Peyer's patch (tissue), 4 donors: Measurements from ENCODE around the gene SLBP. TPM values are rescaled to one million over a fixed set of nuclear protein-coding genes. Genes with fewer than 3 reads are reported as not detected.

ENCODE experiments used
- DNase-seq, 3 donors: peaks; one replicate each; pipeline ENCODE4 v3.0.0-alpha.2; 2017 to 2019
- H3K27ac ChIP-seq, 4 donors: fragments of 200-600 bp; sonication (generic); one replicate each; pipeline ENCODE4 v1.5.1; 2016 to 2019
- H3K27me3 ChIP-seq, 2 donors: fragments of 200-600 bp; sonication (generic); one replicate each; pipeline ENCODE4 v1.5.1; 2019
- H3K36me3 ChIP-seq, 3 donors: fragments of 200-600 bp; sonication (generic); one replicate each; pipeline ENCODE4 v1.5.1; 2016 to 2019
- H3K4me1 ChIP-seq, 4 donors: fragments of 200-600 bp; sonication (generic); one replicate each; pipeline ENCODE4 v1.5.1; 2016 to 2019
- H3K4me3 ChIP-seq, 4 donors: fragments of 200-600 bp; sonication (generic); 1 replicate in 3 of 4; 2 replicates in 1 of 4; pipeline ENCODE4 v1.5.1; 2016 to 2019; ENCODE audit warnings: mild to moderate bottlenecking in 1 of 4
- H3K9me3 ChIP-seq, 4 donors: fragments of 200-600 bp; sonication (generic); one replicate each; pipeline ENCODE4 v1.5.1; 2016 to 2019; ENCODE audit warnings: mild to moderate bottlenecking in 1 of 4
- CTCF ChIP-seq, 6 experiments: fragments of 450-650 bp in 4 of 6; fragments of 200-600 bp in 2 of 6; sonication (generic) in 1 of 6; IDR thresholded peaks; one replicate each; pipeline ENCODE4 v1.5.1; 2017 to 2019; ENCODE audit warnings: antibody characterized with exemption in 6 of 6, mild to moderate bottlenecking in 3 of 6, moderate library complexity in 1 of 6
- POLR2A ChIP-seq, 2 donors: fragments of 450-650 bp; IDR thresholded peaks; one replicate each; pipeline ENCODE4 v1.5.1; 2017; ENCODE audit warnings: antibody characterized with exemption in 2 of 2, mild to moderate bottlenecking in 2 of 2, moderate library complexity in 2 of 2
- total RNA-seq, 4 donors: library from RNA; depleted of rRNA; stranded (reverse); fragments of >200 nt; gene quantifications; one replicate each; pipeline ENCODE4 v1.1.0, GENCODE V29; 2016

Gene SLBP
- 10 to 100 TPM; 18.4 to 86.6 (median 26.2) TPM for total RNA-seq

DNA sequence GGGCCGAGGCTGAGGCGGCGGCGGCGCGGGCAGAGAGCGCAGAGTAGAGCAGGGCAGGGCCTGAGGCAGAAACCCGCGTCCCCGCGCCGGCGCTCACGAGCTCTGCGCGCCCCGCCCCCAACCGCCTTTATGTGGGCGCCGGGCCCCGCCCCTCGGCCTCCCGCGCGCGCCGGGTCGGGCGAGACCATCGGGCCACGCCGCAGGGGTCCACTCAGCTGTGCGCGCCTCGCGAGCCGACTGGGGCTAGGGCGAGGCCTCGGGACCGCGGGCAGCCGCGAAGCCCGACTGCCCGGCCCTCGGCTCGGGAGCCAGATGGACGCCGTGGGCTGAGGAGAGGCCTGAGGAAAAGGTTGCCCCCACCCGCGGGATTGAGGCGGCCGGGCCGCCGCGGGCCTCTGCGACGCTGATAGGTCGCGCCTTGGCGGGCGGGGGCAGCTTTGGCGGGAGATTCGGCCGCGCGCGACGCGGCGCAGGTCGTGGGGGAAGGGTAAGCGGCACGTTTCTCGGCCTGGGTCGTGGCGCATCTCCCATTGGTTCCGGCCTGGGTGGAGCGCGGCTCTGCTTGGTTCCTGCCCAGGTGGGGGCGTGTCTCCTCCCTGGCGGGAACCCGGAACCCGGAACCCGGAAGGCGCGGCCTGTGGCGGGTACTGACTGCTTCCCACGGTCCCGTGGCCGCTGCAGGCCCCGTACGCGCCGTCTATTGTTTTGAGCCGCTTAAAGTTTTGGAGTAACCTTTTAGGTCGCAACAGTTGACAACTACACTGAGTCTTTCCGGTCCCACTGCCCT is at the start of gene SLBP:
TSS of gene SLBP (minus strand) at position 104 of the 787 bp plus-strand sequence. CDS start 131 bp downstream, outside the sequence.
- H3K27me3 ChIP-seq, result no peaks in the 10 kb centered on the region
- peaks cover 0 to 31% (median 25%) of the 10 kb centered on the region in 4 donors for H3K4me1 ChIP-seq
- peak in 1 of 6 experiments; percentile 12 for TF ChIP-seq CTCF (IDR thresholded peaks at IDR 0.05)
- TF ChIP-seq POLR2A (IDR thresholded peaks at IDR 0.05), result peak; percentile 81 to 83
- peak within 1 kb of the TSS; percentile 78 to 96 (median 86) for H3K4me3 ChIP-seq
- no peaks in the 10 kb centered on the region for H3K9me3 ChIP-seq
- peak within 1 kb of the TSS; percentile 98 to 100 (median 100) for H3K27ac ChIP-seq
- peaks cover 0 to 9% (median 0%) of the 10 kb centered on the region in 3 donors for H3K36me3 ChIP-seq
- DNase-seq, result peak; percentile 97 to 99 (median 99)

DNA sequence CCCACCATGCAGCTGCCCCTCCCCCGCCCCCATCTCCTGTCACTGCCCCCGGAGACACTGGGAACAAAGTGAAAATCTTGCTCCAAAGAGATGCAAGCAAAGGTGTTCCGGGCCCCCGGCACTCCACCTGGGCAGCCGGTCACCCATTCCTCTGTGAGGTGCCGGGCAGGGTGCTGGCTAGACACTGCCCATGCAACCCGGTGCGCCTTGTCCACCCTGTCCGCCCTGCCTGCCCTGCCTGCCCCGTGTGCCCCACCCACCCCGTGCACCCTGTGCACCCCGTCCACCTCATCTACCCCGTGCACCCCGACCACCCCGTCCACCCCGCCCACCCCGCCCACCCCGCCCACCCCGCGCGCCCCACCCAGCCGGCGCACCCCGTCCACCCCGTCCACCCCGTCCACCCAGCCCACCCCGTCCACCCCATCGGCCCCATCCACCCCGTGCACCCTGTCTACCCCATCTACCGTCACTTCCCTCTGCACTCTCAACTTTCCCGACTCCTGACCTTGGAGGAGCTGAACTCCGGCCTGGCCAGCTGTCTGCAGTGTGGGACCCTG is 49.1 kb upstream of the SLBP start:
- Histone ChIP-seq H3K36me3 (no peaks in the 10 kb centered on the region), H3K27ac (no peak overlapping the region), H3K4me1 (peaks cover 0 to 14% (median 4%) of the 10 kb centered on the region in 4 donors), H3K27me3 (no peaks in the 10 kb centered on the region), H3K4me3 (no peak overlapping the region), H3K9me3 (no peaks in the 10 kb centered on the region)
- no peak for DNase-seq
- TF ChIP-seq POLR2A (IDR thresholded peaks at IDR 0.05) (no peak), CTCF (IDR thresholded peaks at IDR 0.05) (no peak)

DNA sequence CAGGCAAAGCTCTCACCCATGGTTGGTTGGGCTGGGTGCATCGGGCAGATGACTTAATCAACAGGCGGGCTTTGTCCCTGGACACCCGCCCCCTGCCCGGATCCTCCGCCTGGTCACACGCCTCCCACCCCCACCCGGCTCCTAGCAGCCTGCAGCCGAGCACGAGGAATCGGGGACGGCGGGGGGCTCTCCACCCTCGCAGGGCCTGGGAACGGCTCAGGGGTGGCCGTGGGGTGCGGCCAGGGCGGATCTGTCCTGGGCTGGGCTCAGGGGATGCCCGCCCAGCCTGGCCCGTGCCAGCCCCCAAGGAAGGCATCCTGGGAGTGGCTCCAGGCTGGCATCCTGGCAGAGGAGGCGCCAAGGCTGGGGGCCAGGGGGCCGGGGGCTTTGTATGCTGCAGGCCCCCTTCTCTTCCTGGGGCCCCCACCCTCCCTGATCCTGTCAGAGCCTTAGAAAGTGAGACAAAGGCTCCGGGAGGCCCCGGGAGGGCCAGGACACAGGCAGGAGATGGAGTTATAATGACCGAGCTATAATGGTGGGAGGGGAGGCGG is 48.5 kb upstream of the SLBP start:
- TF ChIP-seq CTCF (IDR thresholded peaks at IDR 0.05) (no peak), POLR2A (IDR thresholded peaks at IDR 0.05) (no peak)
- H3K27ac ChIP-seq, result no peak overlapping the region
- H3K4me3 ChIP-seq, result no peak overlapping the region
- H3K27me3 ChIP-seq, result no peaks in the 10 kb centered on the region
- H3K9me3 ChIP-seq, result no peaks in the 10 kb centered on the region
- no peak for DNase-seq
- peaks cover 0 to 14% (median 4%) of the 10 kb centered on the region in 4 donors for H3K4me1 ChIP-seq
- no peaks in the 10 kb centered on the region for H3K36me3 ChIP-seq

GRCh38 chr4:1759818-1760223 is 47.7 kb upstream of the SLBP start:
- no peak for DNase-seq
- TF ChIP-seq CTCF (IDR thresholded peaks at IDR 0.05), result peak in 1 of 6 experiments; percentile 8
- TF ChIP-seq POLR2A (IDR thresholded peaks at IDR 0.05), result no peak
- no peak overlapping the region for H3K27ac ChIP-seq
- no peaks in the 10 kb centered on the region for H3K36me3 ChIP-seq
- no peak overlapping the region for H3K4me3 ChIP-seq
- no peaks in the 10 kb centered on the region for H3K27me3 ChIP-seq
- H3K4me1 ChIP-seq, result peaks cover 0 to 14% (median 4%) of the 10 kb centered on the region in 4 donors
- no peaks in the 10 kb centered on the region for H3K9me3 ChIP-seq

GRCh38 chr4:1759170-1759817 is 47.2 kb upstream of the SLBP start:
- Histone ChIP-seq H3K9me3 (no peaks in the 10 kb centered on the region), H3K4me1 (peaks cover 0 to 14% (median 4%) of the 10 kb centered on the region in 4 donors), H3K4me3 (no peak overlapping the region), H3K27ac (no peak overlapping the region), H3K36me3 (no peaks in the 10 kb centered on the region), H3K27me3 (no peaks in the 10 kb centered on the region)
- no peak for DNase-seq
- TF ChIP-seq CTCF (IDR thresholded peaks at IDR 0.05), result no peak
- no peak for TF ChIP-seq POLR2A (IDR thresholded peaks at IDR 0.05)
